WERI-Rb-1 (cell line): Measurements from ENCODE around the gene PRRT1B.

Source experiments
- DNase-seq: peaks from one replicate; pipeline ENCODE4 v3.0.0-alpha.2; 2020
- H3K27ac ChIP-seq: fragments of 250-450 bp; sonication (Bioruptor Pico); 2 replicates; pipeline ENCODE4 v1.5.1; 2020; ENCODE audit warnings: mild to moderate bottlenecking, moderate library complexity
- H3K27me3 ChIP-seq: fragments of 250-450 bp; sonication (Bioruptor Pico); 2 replicates; pipeline ENCODE4 v1.5.1; 2021; ENCODE audit warnings: mild to moderate bottlenecking, low read depth, moderate library complexity; ENCODE audit not compliant: insufficient read depth, severe bottlenecking
- H3K36me3 ChIP-seq: fragments of 250-450 bp; sonication (Bioruptor Pico); 2 replicates; pipeline ENCODE4 v1.5.1; 2020; ENCODE audit warnings: mild to moderate bottlenecking, moderate library complexity
- H3K4me3 ChIP-seq: 2 replicates; pipeline ENCODE4 v1.5.1; 2011; ENCODE audit warnings: low read depth, mild to moderate bottlenecking, control low read depth, low read length
- H3K9me3 ChIP-seq: fragments of 250-450 bp; sonication (Bioruptor Pico); 2 replicates; pipeline ENCODE4 v1.5.1; 2021; ENCODE audit warnings: mild to moderate bottlenecking, moderate library complexity; ENCODE audit not compliant: severe bottlenecking
- TF ChIP-seq, protein P1 (sequence below): IDR thresholded peaks from 2 replicates; pipeline ENCODE4 v1.5.1; 2011; ENCODE audit warnings: low read depth, mild to moderate bottlenecking, control low read depth, inconsistent platforms, low read length

Gene PRRT1B

DNA sequence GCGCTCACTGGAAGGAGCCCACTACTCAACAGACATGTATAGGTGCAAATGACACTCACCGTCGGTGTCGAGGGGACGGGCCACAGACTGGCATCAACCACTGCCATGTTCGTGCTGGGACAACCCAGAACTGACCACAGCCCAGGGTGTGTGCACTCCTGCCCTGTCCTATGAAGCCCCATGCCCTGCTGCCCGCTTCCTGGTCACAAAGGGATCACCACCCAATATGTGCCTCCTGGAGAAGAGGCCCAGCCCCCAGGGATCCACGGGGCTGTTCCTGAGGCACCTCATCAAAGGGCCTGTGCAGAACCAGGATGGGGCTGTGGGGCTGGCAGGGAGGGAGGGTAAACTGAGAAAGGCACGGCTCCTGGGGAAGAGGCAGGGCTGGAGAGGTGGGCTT is 43.1 kb downstream of the PRRT1B start:
- TF ChIP-seq, protein P1, sequence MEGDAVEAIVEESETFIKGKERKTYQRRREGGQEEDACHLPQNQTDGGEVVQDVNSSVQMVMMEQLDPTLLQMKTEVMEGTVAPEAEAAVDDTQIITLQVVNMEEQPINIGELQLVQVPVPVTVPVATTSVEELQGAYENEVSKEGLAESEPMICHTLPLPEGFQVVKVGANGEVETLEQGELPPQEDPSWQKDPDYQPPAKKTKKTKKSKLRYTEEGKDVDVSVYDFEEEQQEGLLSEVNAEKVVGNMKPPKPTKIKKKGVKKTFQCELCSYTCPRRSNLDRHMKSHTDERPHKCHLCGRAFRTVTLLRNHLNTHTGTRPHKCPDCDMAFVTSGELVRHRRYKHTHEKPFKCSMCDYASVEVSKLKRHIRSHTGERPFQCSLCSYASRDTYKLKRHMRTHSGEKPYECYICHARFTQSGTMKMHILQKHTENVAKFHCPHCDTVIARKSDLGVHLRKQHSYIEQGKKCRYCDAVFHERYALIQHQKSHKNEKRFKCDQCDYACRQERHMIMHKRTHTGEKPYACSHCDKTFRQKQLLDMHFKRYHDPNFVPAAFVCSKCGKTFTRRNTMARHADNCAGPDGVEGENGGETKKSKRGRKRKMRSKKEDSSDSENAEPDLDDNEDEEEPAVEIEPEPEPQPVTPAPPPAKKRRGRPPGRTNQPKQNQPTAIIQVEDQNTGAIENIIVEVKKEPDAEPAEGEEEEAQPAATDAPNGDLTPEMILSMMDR: no peak
- Histone ChIP-seq H3K36me3 (peaks cover 36% of the 10 kb centered on the region), H3K27ac (no peak overlapping the region), H3K4me3 (no peak overlapping the region), H3K27me3 (no peaks in the 10 kb centered on the region), H3K9me3 (no peaks in the 10 kb centered on the region)
- no peak for DNase-seq

DNA sequence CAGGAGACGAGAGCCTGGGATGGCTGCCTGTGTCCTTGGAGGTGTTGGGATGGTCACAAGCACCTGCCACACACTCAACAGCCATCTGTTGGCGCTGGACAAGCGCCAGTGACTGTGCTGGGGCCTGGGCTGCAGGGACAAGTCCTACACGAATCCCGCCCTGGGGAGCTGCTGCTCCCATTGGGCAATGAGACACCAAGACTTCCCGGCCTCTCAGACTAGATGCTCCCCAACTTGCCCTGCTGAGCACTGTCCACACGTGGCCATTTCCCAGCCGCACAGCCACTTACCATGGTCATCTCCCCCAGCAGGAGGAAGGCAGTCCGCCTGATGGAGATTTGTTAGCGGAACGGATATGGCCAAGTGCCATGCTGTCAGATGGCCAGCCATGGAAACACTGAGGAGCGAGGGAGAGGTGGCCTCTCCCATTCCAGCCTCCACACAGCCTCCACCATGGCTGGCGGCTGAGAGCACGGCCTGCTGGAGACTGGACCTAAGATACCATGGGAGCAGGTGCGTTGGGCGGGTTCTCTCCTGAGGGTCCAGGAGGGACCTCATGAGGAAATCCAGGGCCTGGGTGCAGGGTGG is 43.9 kb downstream of the PRRT1B start:
- Histone ChIP-seq H3K27ac (no peak overlapping the region), H3K4me3 (no peak overlapping the region), H3K9me3 (no peaks in the 10 kb centered on the region), H3K27me3 (no peaks in the 10 kb centered on the region), H3K36me3 (peaks cover 28% of the 10 kb centered on the region)
- TF ChIP-seq, protein P1: no peak
- DNase-seq: no peak

DNA sequence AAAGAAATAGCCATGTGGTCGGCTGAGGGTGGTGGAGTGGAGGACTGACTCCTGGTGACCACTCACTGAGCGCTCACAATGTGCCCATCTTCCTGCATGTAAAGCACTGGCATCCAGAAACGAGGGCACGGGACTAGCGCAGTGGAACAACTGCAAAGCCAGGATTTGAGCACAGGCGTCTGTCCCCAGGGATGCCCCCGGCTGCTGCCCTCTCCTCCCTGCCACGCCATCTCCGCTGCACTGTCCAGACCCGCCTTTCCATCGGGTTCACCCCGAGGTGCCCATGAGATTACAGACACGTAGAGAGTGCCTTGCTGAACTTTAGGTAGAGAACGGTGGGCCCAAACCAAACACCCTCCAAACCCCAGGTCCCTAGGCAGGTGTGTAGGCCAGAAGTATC is 44.7 kb downstream of the PRRT1B start:
- no peak for DNase-seq
- Histone ChIP-seq H3K9me3 (no peaks in the 10 kb centered on the region), H3K4me3 (no peak overlapping the region), H3K27me3 (no peaks in the 10 kb centered on the region), H3K36me3 (peaks cover 24% of the 10 kb centered on the region), H3K27ac (no peak overlapping the region)
- TF ChIP-seq, protein P1: no peak

DNA sequence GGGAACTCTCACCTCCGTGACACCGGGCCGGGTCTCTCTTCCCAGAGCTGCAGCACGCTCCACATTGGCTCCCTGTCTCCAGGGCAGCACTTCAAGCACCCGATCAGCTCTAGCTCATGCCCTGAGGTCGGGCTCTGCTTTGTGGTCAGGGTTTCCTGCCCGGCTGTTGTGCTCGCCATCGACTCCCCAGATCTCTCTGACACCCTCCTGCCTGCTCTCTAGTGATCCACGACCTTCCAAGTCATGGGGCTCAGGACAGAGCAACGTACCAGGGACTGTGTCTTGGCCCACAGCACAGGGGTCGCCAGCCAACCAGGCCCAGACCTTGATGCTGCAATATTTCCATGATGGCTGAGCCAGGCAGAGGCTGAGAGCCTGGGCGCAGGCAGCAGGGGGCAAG is 45.1 kb downstream of the PRRT1B start:
- Histone ChIP-seq H3K27me3 (no peaks in the 10 kb centered on the region), H3K36me3 (peaks cover 24% of the 10 kb centered on the region), H3K4me3 (no peak overlapping the region), H3K27ac (no peak overlapping the region), H3K9me3 (no peaks in the 10 kb centered on the region)
- DNase-seq: no peak
- TF ChIP-seq, protein P1: no peak

DNA sequence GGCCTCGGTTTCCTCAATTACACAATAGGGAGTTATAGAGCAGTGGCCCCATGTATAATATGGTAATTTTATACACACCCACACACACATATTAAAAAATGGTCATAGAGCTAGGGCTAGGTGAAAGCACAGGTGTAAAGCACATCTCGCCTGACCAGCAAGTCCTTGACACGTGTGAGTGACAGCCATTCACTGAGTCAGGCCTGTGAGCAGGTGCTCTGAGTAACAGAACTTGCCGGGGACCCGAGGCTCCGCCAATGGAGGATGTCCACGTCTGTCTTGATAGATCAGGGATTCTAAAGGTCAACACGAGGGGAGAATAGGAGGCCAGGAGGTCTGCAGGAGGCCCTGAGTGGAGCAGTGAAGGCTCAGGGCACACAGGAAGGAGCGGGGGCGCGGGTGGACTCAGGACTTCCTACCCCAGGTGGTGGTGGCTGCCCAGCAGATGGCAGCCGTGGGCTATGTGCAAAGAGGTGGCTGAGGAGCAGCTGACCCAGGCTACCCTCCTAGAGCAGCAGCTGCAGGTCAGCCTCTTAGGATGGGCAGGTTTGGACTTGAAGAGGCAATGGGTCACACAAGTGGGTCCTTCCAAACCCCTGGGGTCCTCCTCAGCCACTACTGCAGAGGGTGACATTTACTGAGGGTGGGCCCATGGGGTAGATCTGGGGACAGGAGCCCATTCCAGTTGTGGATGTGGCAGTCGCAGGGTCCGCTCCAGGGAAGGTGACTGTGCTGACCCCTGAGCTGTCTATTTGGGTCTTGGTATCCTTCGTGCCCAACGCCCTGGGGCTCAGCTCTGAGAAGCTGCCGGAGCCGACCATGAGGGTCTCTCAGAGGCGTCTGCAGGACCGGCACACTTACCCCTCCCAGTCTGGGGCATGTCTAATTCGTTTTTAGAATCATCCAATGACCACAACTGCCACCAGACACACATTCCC is 45.9 kb downstream of the PRRT1B start:
- peaks cover 30% of the 10 kb centered on the region for H3K36me3 ChIP-seq
- TF ChIP-seq, protein P1: peak; percentile 99
- no peaks in the 10 kb centered on the region for H3K9me3 ChIP-seq
- H3K27ac ChIP-seq: peak overlapping the region; percentile 0
- H3K4me3 ChIP-seq: no peak overlapping the region
- DNase-seq: peak; percentile 94
- no peaks in the 10 kb centered on the region for H3K27me3 ChIP-seq
